HG02885 (cell line): ENCODE data around the gene CPLX3.
A peak's percentile ranks its signal among the peaks of the same experiment; 100 is the strongest.

ENCODE experiments used
- ATAC-seq: cut with Tn5 transposase; IDR thresholded peaks from one replicate; pipeline ENCODE4 v1.9.1; 2021; ENCODE audit warnings: mild to moderate bottlenecking; ENCODE audit not compliant: unreplicated experiment, poor library complexity

Gene CPLX3

GRCh38 chr15:74801311-74801997, 25.0 kb upstream of the CPLX3 start:
- no peak for ATAC-seq

DNA sequence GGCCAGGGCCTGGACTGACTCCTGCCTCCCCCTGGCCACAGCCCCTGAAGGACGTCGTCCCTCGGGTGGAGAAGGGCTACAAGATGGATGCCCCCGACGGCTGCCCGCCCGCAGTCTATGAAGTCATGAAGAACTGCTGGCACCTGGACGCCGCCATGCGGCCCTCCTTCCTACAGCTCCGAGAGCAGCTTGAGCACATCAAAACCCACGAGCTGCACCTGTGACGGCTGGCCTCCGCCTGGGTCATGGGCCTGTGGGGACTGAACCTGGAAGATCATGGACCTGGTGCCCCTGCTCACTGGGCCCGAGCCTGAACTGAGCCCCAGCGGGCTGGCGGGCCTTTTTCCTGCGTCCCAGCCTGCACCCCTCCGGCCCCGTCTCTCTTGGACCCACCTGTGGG, 24.1 kb upstream of the CPLX3 start:
- no peak for ATAC-seq

DNA sequence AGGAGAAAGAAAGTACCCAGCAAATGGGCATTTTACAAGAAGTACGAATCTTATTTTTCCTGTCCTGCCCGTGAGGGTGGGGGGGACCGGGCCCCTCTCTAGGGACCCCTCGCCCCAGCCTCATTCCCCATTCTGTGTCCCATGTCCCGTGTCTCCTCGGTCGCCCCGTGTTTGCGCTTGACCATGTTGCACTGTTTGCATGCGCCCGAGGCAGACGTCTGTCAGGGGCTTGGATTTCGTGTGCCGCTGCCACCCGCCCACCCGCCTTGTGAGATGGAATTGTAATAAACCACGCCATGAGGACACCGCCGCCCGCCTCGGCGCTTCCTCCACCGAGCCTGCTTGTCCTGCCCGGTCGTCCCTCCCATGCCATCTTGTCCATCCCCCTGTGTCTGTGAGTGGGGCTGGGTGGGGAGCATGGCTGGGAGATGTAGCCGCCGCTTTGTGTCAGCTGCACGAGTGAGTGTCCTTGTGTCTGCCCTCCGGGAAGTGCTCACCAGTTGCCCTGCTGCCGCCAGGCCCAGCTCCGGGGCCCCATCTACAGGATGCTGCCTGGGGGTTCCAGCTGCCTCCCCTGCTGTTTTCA, 23.5 kb upstream of the CPLX3 start:
- no peak for ATAC-seq

GRCh38 chr15:74804935-74805334, 21.5 kb upstream of the CPLX3 start:
- ATAC-seq, result no peak

DNA sequence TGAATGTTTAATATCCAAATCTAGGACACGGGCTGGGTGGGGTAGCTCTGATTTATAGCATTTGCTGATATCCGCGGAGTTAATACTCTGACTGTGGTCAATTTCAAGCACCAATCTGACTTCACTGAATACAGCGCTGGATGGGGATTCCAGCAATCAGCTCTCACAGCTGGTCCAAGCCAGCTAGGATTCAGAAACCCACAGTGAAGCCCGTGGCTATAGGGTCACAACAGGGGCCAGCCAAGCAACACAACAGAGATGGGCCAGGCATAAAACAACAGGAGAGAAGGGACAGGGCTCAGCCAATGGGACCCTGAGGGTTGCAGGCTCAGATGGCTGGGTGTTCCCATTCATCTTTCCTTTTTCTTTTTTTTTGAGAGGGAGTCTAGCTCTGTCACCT, 19.1 kb upstream of the CPLX3 start:
- ATAC-seq, result no peak

GRCh38 chr15:74808078-74808839, 18.2 kb upstream of the CPLX3 start:
- no peak for ATAC-seq

DNA sequence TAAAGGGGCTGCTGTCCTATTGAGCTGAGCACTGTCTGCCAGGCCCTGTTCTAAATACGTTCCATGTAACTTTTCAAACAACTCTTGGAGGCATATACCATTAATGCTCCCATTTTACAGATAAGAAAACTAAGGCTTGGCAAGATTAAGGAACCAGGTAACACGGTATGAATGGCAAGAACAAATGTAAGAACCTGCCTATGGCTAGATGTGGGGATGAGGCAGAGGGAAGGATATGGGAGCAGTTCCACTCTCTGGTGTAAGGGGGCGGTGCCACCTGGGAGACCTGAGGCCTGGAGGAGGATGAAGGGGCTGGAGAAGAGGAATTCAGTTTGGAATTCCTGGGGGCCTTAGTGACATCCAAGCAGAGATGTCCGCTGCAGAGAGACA, 17.6 kb upstream of the CPLX3 start:
- ATAC-seq, result no peak

- ATAC-seq, result no peak
Measured at GRCh38 chr15:74809242-74809641, 17.2 kb upstream of the CPLX3 start.

DNA sequence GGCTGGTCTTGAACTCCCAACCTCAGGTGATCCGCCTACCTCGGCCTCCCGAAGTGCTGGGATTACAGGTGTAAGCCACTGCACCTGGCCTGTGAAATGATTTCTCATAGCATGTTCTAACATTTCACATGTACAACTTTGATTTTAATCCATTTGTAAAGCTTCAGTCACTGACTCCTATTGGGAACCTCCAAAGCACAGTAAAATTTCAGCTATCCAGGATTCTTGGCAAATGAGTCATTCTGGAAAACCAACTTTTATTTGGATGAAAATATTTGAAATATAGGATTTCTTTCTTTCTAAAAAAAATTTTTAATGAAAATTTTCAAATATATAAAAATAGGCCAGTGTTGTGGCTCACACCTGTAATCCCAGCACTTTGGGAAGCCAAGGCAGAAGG, 16.5 kb upstream of the CPLX3 start:
- ATAC-seq, result no peak

GRCh38 chr15:74812533-74812932, 13.9 kb upstream of the CPLX3 start, which contains the start of gene LMAN1L:
Gene LMAN1L, plus strand, starts transcription at chr15:74812835. Its CDS starts 20 bp downstream, at chr15:74812855.
- no peak for ATAC-seq

DNA sequence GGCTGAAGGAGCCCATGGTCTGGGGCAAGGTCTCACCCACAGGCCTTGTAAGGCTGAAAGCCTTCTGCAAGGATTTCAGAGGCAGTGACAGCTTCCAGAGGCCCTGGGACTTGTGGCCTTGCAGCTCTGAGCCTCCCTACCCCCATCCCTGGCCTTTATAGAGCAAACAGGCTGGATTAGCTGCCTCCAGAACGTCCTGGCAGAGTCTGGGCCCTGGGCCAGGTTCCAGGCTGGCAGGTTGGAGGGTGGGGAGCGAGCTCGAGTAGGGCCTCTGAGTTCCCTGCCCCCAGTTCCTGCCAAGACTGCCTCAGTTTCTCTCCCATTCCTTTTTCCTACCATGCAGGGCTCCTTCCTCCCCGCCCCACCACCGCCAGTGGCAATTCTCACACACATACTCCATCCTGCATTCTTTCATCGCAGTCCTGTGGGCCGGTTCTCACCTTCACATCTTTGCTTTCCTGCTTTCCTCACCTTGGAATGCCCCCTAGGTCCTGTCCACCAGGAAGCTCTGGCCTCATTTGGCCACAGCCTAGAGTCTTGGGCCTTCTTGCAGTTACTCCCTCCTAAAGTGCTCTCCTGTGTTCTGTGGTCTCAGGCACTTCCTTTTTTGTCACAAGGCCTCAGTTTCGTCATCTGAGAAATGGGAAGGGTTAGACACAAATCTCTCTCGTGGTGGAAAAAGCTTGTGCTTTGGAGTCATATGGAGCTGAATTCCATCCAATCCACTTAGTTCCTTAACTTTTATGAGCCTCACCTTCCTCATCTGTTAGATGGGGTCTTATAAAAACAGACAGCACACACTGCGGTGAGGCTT, 11.1 kb upstream of the CPLX3 start:
- ATAC-seq, result no peak

DNA sequence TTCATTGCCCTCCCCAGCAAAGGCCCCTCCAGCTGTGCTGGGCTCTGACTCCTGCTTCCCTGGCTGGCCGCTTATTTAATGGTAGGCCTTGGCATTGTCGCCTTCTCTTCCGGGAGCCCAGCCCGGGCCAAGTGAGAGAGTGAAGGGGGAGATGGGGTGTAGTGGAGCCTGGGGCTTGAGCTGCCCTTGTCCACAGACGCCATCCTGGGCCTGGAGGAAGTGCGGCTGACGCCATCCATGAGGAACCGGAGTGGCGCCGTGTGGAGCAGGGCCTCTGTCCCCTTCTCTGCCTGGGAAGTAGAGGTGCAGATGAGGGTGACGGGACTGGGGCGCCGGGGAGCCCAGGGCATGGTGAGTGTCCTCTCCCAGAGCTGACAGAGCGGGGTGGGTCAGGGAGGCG, 10.5 kb upstream of the CPLX3 start:
- ATAC-seq, result no peak

DNA sequence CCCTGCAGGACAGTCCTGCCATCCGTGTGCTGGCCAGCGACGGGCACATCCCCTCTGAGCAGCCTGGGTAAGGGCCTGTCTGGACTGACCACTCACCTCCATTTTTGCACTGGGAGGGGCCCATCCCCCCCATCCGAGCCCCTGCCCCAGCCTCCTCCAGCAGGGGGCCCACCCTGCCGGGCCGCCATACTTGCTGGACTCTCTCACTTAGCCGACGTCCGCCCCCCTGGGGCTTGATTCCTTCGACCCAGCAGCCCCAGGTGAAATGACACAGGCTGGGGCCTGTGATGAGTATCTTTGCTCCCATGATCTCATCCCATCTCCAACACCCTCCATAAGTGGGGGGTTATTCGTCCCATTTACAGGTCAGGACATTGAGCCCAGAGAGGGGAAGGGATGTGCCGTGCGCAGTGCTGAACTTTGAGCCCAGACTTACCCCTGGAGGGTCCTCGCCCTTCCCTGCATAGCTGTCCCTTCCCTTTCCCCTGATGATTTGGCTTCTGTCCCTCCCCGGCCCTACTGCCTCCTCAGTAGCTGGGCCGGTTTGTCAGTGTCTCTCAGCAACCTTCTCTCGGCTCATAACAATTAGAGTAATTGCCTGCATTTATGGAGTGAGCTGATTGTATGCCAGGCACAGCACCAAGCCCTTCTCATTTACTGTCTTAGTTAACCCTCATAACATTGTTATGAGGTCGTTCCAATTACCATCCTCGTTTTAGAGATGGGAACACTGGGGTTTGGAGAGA, 9.6 kb upstream of the CPLX3 start:
- ATAC-seq, result no peak

- ATAC-seq, result no peak
Measured at GRCh38 chr15:74817370-74817737, 9.1 kb upstream of the CPLX3 start.

- no peak for ATAC-seq
Measured at GRCh38 chr15:74820056-74820455, 6.4 kb upstream of the CPLX3 start.

GRCh38 chr15:74821091-74821789, 5.2 kb upstream of the CPLX3 start:
- peak; percentile 64 for ATAC-seq

GRCh38 chr15:74821790-74822158, 4.7 kb upstream of the CPLX3 start:
- ATAC-seq, result no peak

DNA sequence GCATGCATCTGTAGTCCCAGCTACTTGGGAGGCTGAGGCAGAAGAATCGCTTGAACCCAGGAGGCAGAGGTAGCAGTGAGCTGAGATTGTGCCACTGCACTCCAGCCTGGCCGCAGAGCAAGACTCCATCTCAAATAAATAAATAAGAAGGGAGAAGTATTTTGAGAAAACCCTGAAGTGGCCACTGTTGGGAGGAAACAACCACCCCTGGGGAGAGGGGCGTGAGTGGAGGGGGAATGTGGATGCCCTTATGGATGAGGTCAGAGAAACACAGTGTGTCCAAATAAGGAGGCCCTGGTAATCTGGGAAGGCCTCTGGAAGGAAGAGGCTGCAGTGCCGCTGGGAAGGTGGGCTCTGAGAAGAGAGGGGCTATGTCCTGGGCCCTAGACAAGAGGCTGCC, 4.2 kb upstream of the CPLX3 start:
- no peak for ATAC-seq

DNA sequence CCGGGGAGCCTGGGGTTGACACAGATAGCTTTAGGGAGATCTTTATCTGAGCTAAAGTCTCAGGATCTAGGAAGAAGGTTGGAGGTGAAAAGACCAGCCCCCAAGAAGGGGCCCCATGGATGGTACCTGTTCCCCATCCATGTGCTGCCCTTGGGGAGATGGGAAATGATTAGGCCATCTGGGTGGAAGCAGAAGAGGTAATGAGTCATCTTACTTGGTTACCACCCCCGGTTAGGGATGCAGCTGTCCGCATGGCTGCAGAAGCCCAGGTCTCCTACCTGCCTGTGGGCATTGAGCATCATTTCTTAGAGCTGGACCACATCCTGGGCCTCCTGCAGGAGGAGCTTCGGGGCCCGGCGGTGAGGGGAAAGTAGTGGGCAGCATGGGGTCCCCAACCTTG, 3.1 kb upstream of the CPLX3 start:
- ATAC-seq, result no peak

GRCh38 chr15:74824976-74825375, 1.5 kb upstream of the CPLX3 start:
- no peak for ATAC-seq
